ENCODE data around the gene PTK7.
A peak's percentile ranks its signal among the peaks of the same experiment; 100 is the strongest.
"Not testable (repeated sequence)": the region's sequence is repeated elsewhere in the genome, so short reads cannot be mapped to it uniquely, and the experiment has no call there.

The PTK7 gene

GRCh38 chr6:43054206-43054943 lies 21.7 kb upstream of the PTK7 start:
- DNase-seq (ENCODE audit: low read depth in 2 of 2) = no peak

GRCh38 chr6:43055966-43056365 lies 20.1 kb upstream of the PTK7 start:
- DNase-seq (ENCODE audit: low read depth in 2 of 2) = no peak

- no peak for DNase-seq (ENCODE audit: low read depth in 2 of 2)
These were observed 17.6 kb upstream of the PTK7 start for GRCh38 chr6:43058531-43058930.

GRCh38 chr6:43059168-43060033 lies 16.7 kb upstream of the PTK7 start, which contains the start of the genes KLC4 and MRPL2:
Gene KLC4, plus strand, starts transcription at chr6:43059631. Its CDS starts 1,705 bp downstream, at chr6:43061336.
Gene MRPL2, minus strand, starts transcription at chr6:43059434. Its CDS starts 53 bp downstream, at chr6:43059381.
- peak; percentile 95 to 96 for DNase-seq (ENCODE audit: low read depth in 2 of 2)

- DNase-seq (ENCODE audit: low read depth in 2 of 2) = no peak
These were observed 15.9 kb upstream of the PTK7 start for GRCh38 chr6:43060034-43060754.

GRCh38 chr6:43060755-43061633 lies 15.1 kb upstream of the PTK7 start:
- no peak for DNase-seq (ENCODE audit: low read depth in 2 of 2)

- no peak for DNase-seq (ENCODE audit: low read depth in 2 of 2)
These were observed 14.3 kb upstream of the PTK7 start for GRCh38 chr6:43061861-43062260.

- no peak for DNase-seq (ENCODE audit: low read depth in 2 of 2)
These were observed 13.3 kb upstream of the PTK7 start for GRCh38 chr6:43062818-43063217.

- DNase-seq (ENCODE audit: low read depth in 2 of 2) = no peak
These were observed 6.0 kb upstream of the PTK7 start for GRCh38 chr6:43070028-43070632.

- no peak for DNase-seq (ENCODE audit: low read depth in 2 of 2)
These were observed 1.1 kb upstream of the PTK7 start for GRCh38 chr6:43074847-43075669.

- no peak for DNase-seq (ENCODE audit: low read depth in 2 of 2)
These were observed 584 bp downstream of the PTK7 start for GRCh38 chr6:43076464-43077332.

- DNase-seq (ENCODE audit: low read depth in 2 of 2) = no peak
These were observed 1.3 kb downstream of the PTK7 start for GRCh38 chr6:43077333-43077809.

- DNase-seq (ENCODE audit: low read depth in 2 of 2) = no peak
These were observed 1.9 kb downstream of the PTK7 start for GRCh38 chr6:43077981-43078511.

- no peak for DNase-seq (ENCODE audit: low read depth in 2 of 2)
These were observed 2.6 kb downstream of the PTK7 start for GRCh38 chr6:43078691-43079090.

- no peak for DNase-seq (ENCODE audit: low read depth in 2 of 2)
These were observed 4.9 kb downstream of the PTK7 start for GRCh38 chr6:43081043-43081442.

- not testable (repeated sequence) for DNase-seq (ENCODE audit: low read depth in 2 of 2)
These were observed 5.8 kb downstream of the PTK7 start for GRCh38 chr6:43081922-43082321.

GRCh38 chr6:43082806-43083655 lies 6.9 kb downstream of the PTK7 start:
- DNase-seq (ENCODE audit: low read depth in 2 of 2) = no peak
